Smooth muscle cell (in vitro differentiated cells): ENCODE results near the gene CYTH2. TPM values are rescaled to one million over a fixed set of nuclear protein-coding genes. Genes with fewer than 3 reads are reported as not detected.
A peak's percentile ranks its signal among the peaks of the same experiment; 100 is the strongest.

Source experiments
- DNase-seq: peaks from one replicate; lab custom pipeline; 2025; ENCODE audit not compliant: unreplicated experiment; lab: John Stamatoyannopoulos, UW
- H2AFZ ChIP-seq: fragments of 200-600 bp; sonication (generic); 2 replicates; pipeline ENCODE4 v1.6.0; 2016; ENCODE audit warnings: antibody characterized with exemption, low read depth, mild to moderate bottlenecking
- H3F3A ChIP-seq: fragments of 200-600 bp; sonication (generic); 2 replicates; pipeline ENCODE4 v1.6.0; 2017; ENCODE audit warnings: antibody characterized with exemption, low read depth
- H3K27ac ChIP-seq: fragments of 200-600 bp; sonication (generic); 2 replicates; pipeline ENCODE4 v1.5.1; 2016; ENCODE audit warnings: low read depth, mild to moderate bottlenecking
- H3K27me3 ChIP-seq: fragments of 200-600 bp; sonication (generic); 2 replicates; pipeline ENCODE4 v1.6.1; 2016; ENCODE audit warnings: low read depth, mild to moderate bottlenecking
- H3K36me3 ChIP-seq: fragments of 200-600 bp; sonication (generic); 2 replicates; pipeline ENCODE4 v1.5.1; 2016; ENCODE audit warnings: low read depth
- H3K4me1 ChIP-seq: fragments of 200-600 bp; sonication (generic); 2 replicates; pipeline ENCODE4 v1.5.1; 2016; ENCODE audit warnings: low read depth
- H3K4me2 ChIP-seq: fragments of 200-600 bp; sonication (generic); 2 replicates; pipeline ENCODE4 v1.6.0; 2016; ENCODE audit warnings: mild to moderate bottlenecking
- H3K4me3 ChIP-seq: fragments of 200-600 bp; sonication (generic); 2 replicates; pipeline ENCODE4 v1.5.1; 2016; ENCODE audit warnings: mild to moderate bottlenecking
- H3K79me2 ChIP-seq: fragments of 200-600 bp; sonication (generic); 2 replicates; pipeline ENCODE4 v1.6.0; 2016; ENCODE audit warnings: low read depth, mild to moderate bottlenecking
- H3K9ac ChIP-seq: fragments of 200-600 bp; sonication (generic); 2 replicates; pipeline ENCODE4 v1.6.0; 2016; ENCODE audit warnings: low read depth
- H3K9me3 ChIP-seq: fragments of 200-600 bp; sonication (generic); replicated peaks from 2 replicates; pipeline ENCODE4 v1.5.1; 2016; ENCODE audit warnings: low read depth
- H4K20me1 ChIP-seq: fragments of 200-600 bp; sonication (generic); 2 replicates; pipeline ENCODE4 v1.6.0; 2016; ENCODE audit warnings: low read depth
- WGBS: methylation state at CpG from one replicate; pipeline ENCODE4 v1.1.7; 2016; ENCODE audit warnings: low lambda C conversion rate; 5-methylcytosine and 5-hydroxymethylcytosine counted together
- polyA plus RNA-seq: library from polyadenylated mRNA; unstranded; fragments of >200 nt; fragmentation: Nextera tagmentation; extraction: Ambion mirVana; gene quantifications from 2 replicates; pipeline ENCODE4 v1.2.1, GENCODE V29; 2016
- total RNA-seq: library from RNA; depleted of rRNA; stranded (reverse); fragments of >200 nt; gene quantifications from 2 replicates; pipeline ENCODE4 v1.2.3, GENCODE V29; 2014
- TF ChIP-seq, protein P1 (sequence below): fragments of 200-600 bp; sonication (generic); IDR thresholded peaks from 2 replicates; pipeline ENCODE4 v1.5.1; 2017; ENCODE audit warnings: borderline replicate concordance, mild to moderate bottlenecking, antibody characterized with exemption; ENCODE audit not compliant: insufficient read depth, poor library complexity, severe bottlenecking

Gene CYTH2
- total and polyA plus RNA-seq, 2 experiments from 2014 or later = 49.7 to 62.1 TPM

DNA sequence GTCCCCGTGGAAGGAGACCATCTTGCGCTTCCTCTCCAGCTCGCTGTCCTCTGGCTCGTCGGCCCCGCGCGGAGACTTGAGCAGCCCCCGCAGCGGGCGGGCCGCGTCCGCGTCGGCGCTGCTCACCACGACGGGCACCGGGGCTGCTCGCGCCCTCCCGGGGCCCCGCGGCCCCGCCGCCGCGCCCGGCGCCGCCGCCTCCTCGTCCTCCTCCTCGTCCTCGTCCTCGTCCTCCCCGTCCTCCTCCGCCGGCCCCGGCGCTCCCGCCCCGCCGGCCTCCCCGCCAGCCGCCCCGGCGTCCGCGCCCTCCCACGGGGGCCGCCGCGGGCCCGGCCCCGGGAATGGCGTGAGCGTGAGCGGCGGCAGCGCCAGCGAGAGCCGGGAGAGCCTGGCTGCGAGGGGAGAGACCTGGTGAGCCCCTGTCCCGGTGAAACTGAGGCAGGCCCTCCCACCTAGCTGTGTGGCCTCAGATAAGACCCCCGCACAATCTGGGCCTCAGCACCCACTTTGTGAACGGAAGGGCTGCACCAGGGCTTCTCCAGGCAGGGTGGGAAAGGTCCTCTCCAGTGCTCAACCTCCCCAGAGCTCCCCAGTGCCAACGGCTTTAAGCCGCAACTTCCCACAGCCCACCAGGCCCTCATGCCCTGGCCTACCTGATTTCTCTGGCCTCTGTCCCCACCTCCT, 24.7 kb downstream of the CYTH2 start:
- Histone ChIP-seq H3K4me3 (peak overlapping the region; percentile 68), H2AFZ (no peak overlapping the region), H3K9me3 (no peaks in the 10 kb centered on the region), H3K36me3 (no peaks in the 10 kb centered on the region), H3K79me2 (no peaks in the 10 kb centered on the region), H4K20me1 (no peaks in the 10 kb centered on the region), H3K9ac (peak overlapping the region; percentile 68), H3F3A (peaks cover 6% of the 10 kb centered on the region), H3K4me1 (peaks cover 7% of the 10 kb centered on the region), H3K4me2 (peak overlapping the region; percentile 86), H3K27me3 (no peaks in the 10 kb centered on the region), H3K27ac (no peak overlapping the region)
- no peak for DNase-seq
- WGBS = 13% methylated on average over 15 of the region's 70 CpGs
- TF ChIP-seq, protein P1, sequence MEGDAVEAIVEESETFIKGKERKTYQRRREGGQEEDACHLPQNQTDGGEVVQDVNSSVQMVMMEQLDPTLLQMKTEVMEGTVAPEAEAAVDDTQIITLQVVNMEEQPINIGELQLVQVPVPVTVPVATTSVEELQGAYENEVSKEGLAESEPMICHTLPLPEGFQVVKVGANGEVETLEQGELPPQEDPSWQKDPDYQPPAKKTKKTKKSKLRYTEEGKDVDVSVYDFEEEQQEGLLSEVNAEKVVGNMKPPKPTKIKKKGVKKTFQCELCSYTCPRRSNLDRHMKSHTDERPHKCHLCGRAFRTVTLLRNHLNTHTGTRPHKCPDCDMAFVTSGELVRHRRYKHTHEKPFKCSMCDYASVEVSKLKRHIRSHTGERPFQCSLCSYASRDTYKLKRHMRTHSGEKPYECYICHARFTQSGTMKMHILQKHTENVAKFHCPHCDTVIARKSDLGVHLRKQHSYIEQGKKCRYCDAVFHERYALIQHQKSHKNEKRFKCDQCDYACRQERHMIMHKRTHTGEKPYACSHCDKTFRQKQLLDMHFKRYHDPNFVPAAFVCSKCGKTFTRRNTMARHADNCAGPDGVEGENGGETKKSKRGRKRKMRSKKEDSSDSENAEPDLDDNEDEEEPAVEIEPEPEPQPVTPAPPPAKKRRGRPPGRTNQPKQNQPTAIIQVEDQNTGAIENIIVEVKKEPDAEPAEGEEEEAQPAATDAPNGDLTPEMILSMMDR = no peak

DNA sequence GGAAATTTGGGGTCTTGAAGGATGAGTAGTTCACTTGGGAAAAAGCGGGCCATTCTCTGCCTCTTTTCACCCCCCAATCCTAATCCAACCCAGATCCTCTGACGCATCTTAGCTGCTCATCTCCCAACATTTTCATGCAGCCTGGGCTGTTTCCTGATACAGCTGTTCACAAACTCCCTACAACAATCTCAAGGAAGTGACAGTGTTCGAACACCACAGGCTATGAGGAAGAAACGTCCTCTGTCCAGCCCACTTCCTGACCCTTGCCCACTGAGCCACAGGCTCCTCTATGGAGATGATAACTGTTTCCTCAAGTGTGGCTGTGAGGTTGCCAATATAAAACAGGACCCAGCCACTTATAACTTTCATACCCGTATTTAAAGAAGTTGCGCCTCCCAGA, 26.2 kb downstream of the CYTH2 start:
- Histone ChIP-seq H3K36me3 (no peaks in the 10 kb centered on the region), H3K4me2 (no peak overlapping the region), H3K79me2 (no peaks in the 10 kb centered on the region), H3F3A (peaks cover 6% of the 10 kb centered on the region), H3K4me1 (peaks cover 7% of the 10 kb centered on the region), H3K9ac (no peak overlapping the region), H3K27ac (no peak overlapping the region), H2AFZ (no peak overlapping the region), H3K9me3 (no peaks in the 10 kb centered on the region), H3K4me3 (no peak overlapping the region), H4K20me1 (no peaks in the 10 kb centered on the region), H3K27me3 (no peaks in the 10 kb centered on the region)
- TF ChIP-seq, protein P1 = no peak
- WGBS = 67% methylated on average over 6 of the region's 6 CpGs
- no peak for DNase-seq

- no peak overlapping the region for H3K4me2 ChIP-seq
- H3K4me1 ChIP-seq = peaks cover 4% of the 10 kb centered on the region
- no peak for DNase-seq
- H3F3A ChIP-seq = peaks cover 6% of the 10 kb centered on the region
- H3K9me3 ChIP-seq = no peaks in the 10 kb centered on the region
- WGBS = 93% methylated on average over 32 of the region's 45 CpGs
- no peaks in the 10 kb centered on the region for H3K79me2 ChIP-seq
- H3K27me3 ChIP-seq = no peaks in the 10 kb centered on the region
- H3K27ac ChIP-seq = no peak overlapping the region
- no peak overlapping the region for H3K4me3 ChIP-seq
- H3K9ac ChIP-seq = no peak overlapping the region
- TF ChIP-seq, protein P1 = no peak
- H4K20me1 ChIP-seq = no peaks in the 10 kb centered on the region
- H3K36me3 ChIP-seq = no peaks in the 10 kb centered on the region
- no peak overlapping the region for H2AFZ ChIP-seq
Observed at GRCh38 chr19:48496959-48497727, 28.0 kb downstream of the CYTH2 start.
